Measurements from ENCODE around the gene PCDH1.

PCDH1 gene

GRCh38 chr5:141806626-141807025 lies 71.6 kb downstream of the PCDH1 start:
- no peak for DNase-seq

GRCh38 chr5:141805874-141806595 lies 72.2 kb downstream of the PCDH1 start:
- no peak for DNase-seq

- DNase-seq: no peak
These were observed 73.7 kb downstream of the PCDH1 start for GRCh38 chr5:141804475-141804874.

Data from SW 1271 (cell line).